Left hindlimb (tissue), 1 donor: ENCODE results near the gene LRRC37A2.
"Not testable (repeated sequence)": the region's sequence is repeated elsewhere in the genome, so short reads cannot be mapped to it uniquely, and the experiment has no call there.

Source experiments
- DNase-seq: peaks from one replicate; pipeline ENCODE4 v3.0.0-alpha.2; 2018

Gene LRRC37A2

GRCh38 chr17:46598344-46598931, 86.2 kb downstream of the LRRC37A2 start:
- not testable (repeated sequence) for DNase-seq

GRCh38 chr17:46600767-46601166, 88.5 kb downstream of the LRRC37A2 start:
- DNase-seq: not testable (repeated sequence)

- not testable (repeated sequence) for DNase-seq
These were observed 90.9 kb downstream of the LRRC37A2 start for GRCh38 chr17:46603125-46603524.
